ENCODE measurements around the gene ARMC6. TPM values are rescaled to one million over a fixed set of nuclear protein-coding genes. Genes with fewer than 3 reads are reported as not detected.
A peak's percentile ranks its signal among the peaks of the same experiment; 100 is the strongest.

ARMC6 gene
- total and polyA plus RNA-seq, 4 experiments from 2014 or later = 11.8 to 25.8 (median 18.2) TPM

GRCh38 chr19:18999016-18999758 is 34.2 kb upstream of the ARMC6 start:
- H3K27ac Mint-ChIP-seq = peak overlapping the region; percentile 17 to 88 (median 72)

GRCh38 chr19:18999896-19000620 is 33.3 kb upstream of the ARMC6 start:
- Mint-ChIP-seq H3K9me3 (peaks cover 0 to 2% (median 0%) of the 10 kb centered on the region in 8 donors), H3K27me3 (no peaks in the 10 kb centered on the region), H3K4me3 (peak overlapping the region in 3 of 8 donors; percentile 42 to 68 (median 48)), H3K36me3 (peaks cover 29 to 56% of the 10 kb centered on the region in 2 donors), H3K27ac (peak overlapping the region; percentile 16 to 92 (median 66)), H3K4me1 (peaks cover 22 to 30% (median 25%) of the 10 kb centered on the region in 4 donors)
- H3K9me3 ChIP-seq (ENCODE audit: control insufficient read depth in 1 of 2, low read length in 2 of 2) = no peaks in the 10 kb centered on the region
- CTCF ChIA-PET (ENCODE audit: partially characterized antibody) = interaction anchor here (0.8 kb wide), 1 partner anchor 13 kb away, joined by 4 read pairs; no protein-coding TSS in a partner anchor
- no peak overlapping the region for H3K4me3 ChIP-seq (ENCODE audit: low read length in 2 of 2)
- no peak for DNase-seq
- peaks cover 20% of the 10 kb centered on the region for H3K4me1 ChIP-seq (ENCODE audit: insufficient read depth, low read length)
- no peaks in the 10 kb centered on the region for H3K27me3 ChIP-seq (ENCODE audit: insufficient read depth, low read length)
- H3K36me3 ChIP-seq (ENCODE audit: insufficient read depth, low read length) = peaks cover 41% of the 10 kb centered on the region
- POLR2A ChIA-PET (ENCODE audit: partially characterized antibody) = interaction anchor here (0.7 kb wide), 1 partner anchor 51 kb away, joined by 3 read pairs; no protein-coding TSS in a partner anchor
- intact Hi-C loops (cut with micrococcal nuclease) = no loop called here
- no peak overlapping the region for H3K27ac ChIP-seq (ENCODE audit: low read depth, low read length)

More at GRCh38 chr19:18999016-18999758, 34.2 kb upstream of the ARMC6 start:
- POLR2A ChIA-PET (ENCODE audit: partially characterized antibody) = no interaction called here
- CTCF ChIA-PET (ENCODE audit: partially characterized antibody) = no interaction called here
- no peaks in the 10 kb centered on the region for H3K27me3 ChIP-seq (ENCODE audit: insufficient read depth, low read length)
- peaks cover 20% of the 10 kb centered on the region for H3K4me1 ChIP-seq (ENCODE audit: insufficient read depth, low read length)
- H3K9me3 ChIP-seq (ENCODE audit: control insufficient read depth in 1 of 2, low read length in 2 of 2) = no peaks in the 10 kb centered on the region
- Mint-ChIP-seq H3K4me1 (peaks cover 22 to 26% (median 24%) of the 10 kb centered on the region in 4 donors), H3K9me3 (peaks cover 0 to 2% (median 0%) of the 10 kb centered on the region in 8 donors), H3K27me3 (no peaks in the 10 kb centered on the region), H3K4me3 (peak overlapping the region in 3 of 8 donors; percentile 20 to 31 (median 27)), H3K36me3 (peaks cover 24 to 52% of the 10 kb centered on the region in 2 donors)
- peaks cover 41% of the 10 kb centered on the region for H3K36me3 ChIP-seq (ENCODE audit: insufficient read depth, low read length)
- H3K4me3 ChIP-seq (ENCODE audit: low read length in 2 of 2) = no peak overlapping the region
- DNase-seq = no peak
- H3K27ac ChIP-seq (ENCODE audit: low read depth, low read length) = no peak overlapping the region
- intact Hi-C loops (cut with micrococcal nuclease) = no loop called here

- peaks cover 53% of the 10 kb centered on the region for H3K36me3 ChIP-seq (ENCODE audit: insufficient read depth, low read length)
- H3K27me3 Mint-ChIP-seq = no peaks in the 10 kb centered on the region
- no peak overlapping the region for H3K27ac Mint-ChIP-seq
- no peak overlapping the region for H3K4me3 Mint-ChIP-seq
- peaks cover 52 to 66% of the 10 kb centered on the region in 2 donors for H3K36me3 Mint-ChIP-seq
- DNase-seq = no peak
- peaks cover 14 to 21% (median 17%) of the 10 kb centered on the region in 4 donors for H3K4me1 Mint-ChIP-seq
- CTCF ChIA-PET (ENCODE audit: partially characterized antibody) = interaction anchor here (1.0 kb wide), 1 partner anchor 9 kb away, joined by 3 read pairs; no protein-coding TSS in a partner anchor
- H3K27ac ChIP-seq (ENCODE audit: low read depth, low read length) = no peak overlapping the region
- no peaks in the 10 kb centered on the region for H3K9me3 Mint-ChIP-seq
- H3K4me3 ChIP-seq (ENCODE audit: low read length in 2 of 2) = no peak overlapping the region
- H3K27me3 ChIP-seq (ENCODE audit: insufficient read depth, low read length) = no peaks in the 10 kb centered on the region
- intact Hi-C loops (cut with micrococcal nuclease) = no loop called here
- POLR2A ChIA-PET (ENCODE audit: partially characterized antibody) = no interaction called here
- no peaks in the 10 kb centered on the region for H3K9me3 ChIP-seq (ENCODE audit: control insufficient read depth in 1 of 2, low read length in 2 of 2)
- H3K4me1 ChIP-seq (ENCODE audit: insufficient read depth, low read length) = peaks cover 14% of the 10 kb centered on the region
Measured at GRCh38 chr19:19004144-19004543, 29.3 kb upstream of the ARMC6 start.

GRCh38 chr19:19006213-19006612 is 27.2 kb upstream of the ARMC6 start:
- Mint-ChIP-seq H3K27me3 (no peaks in the 10 kb centered on the region), H3K9me3 (no peaks in the 10 kb centered on the region), H3K4me3 (no peak overlapping the region), H3K4me1 (peaks cover 0 to 5% (median 3%) of the 10 kb centered on the region in 4 donors), H3K27ac (no peak overlapping the region), H3K36me3 (peaks cover 56 to 72% of the 10 kb centered on the region in 2 donors)
- ChIA-PET POLR2A (ENCODE audit: partially characterized antibody) (no interaction called here), CTCF (ENCODE audit: partially characterized antibody) (no interaction called here)
- Histone ChIP-seq H3K9me3 (ENCODE audit: control insufficient read depth in 1 of 2, low read length in 2 of 2) (no peaks in the 10 kb centered on the region), H3K27ac (ENCODE audit: low read depth, low read length) (no peak overlapping the region), H3K4me3 (ENCODE audit: low read length in 2 of 2) (no peak overlapping the region), H3K4me1 (ENCODE audit: insufficient read depth, low read length) (no peaks in the 10 kb centered on the region), H3K27me3 (ENCODE audit: insufficient read depth, low read length) (no peaks in the 10 kb centered on the region), H3K36me3 (ENCODE audit: insufficient read depth, low read length) (peaks cover 66% of the 10 kb centered on the region)
- no peak for DNase-seq
- intact Hi-C loops (cut with micrococcal nuclease) = no loop called here

- H3K4me1 Mint-ChIP-seq = peaks cover 0 to 2% (median 0%) of the 10 kb centered on the region in 4 donors
- ChIA-PET CTCF (ENCODE audit: partially characterized antibody) (no interaction called here), POLR2A (ENCODE audit: partially characterized antibody) (no interaction called here)
- H3K36me3 Mint-ChIP-seq = peaks cover 54 to 68% of the 10 kb centered on the region in 2 donors
- peaks cover 51% of the 10 kb centered on the region for H3K36me3 ChIP-seq (ENCODE audit: insufficient read depth, low read length)
- H3K27me3 Mint-ChIP-seq = no peaks in the 10 kb centered on the region
- H3K4me1 ChIP-seq (ENCODE audit: insufficient read depth, low read length) = no peaks in the 10 kb centered on the region
- H3K9me3 ChIP-seq (ENCODE audit: control insufficient read depth in 1 of 2, low read length in 2 of 2) = no peaks in the 10 kb centered on the region
- no peak overlapping the region for H3K27ac ChIP-seq (ENCODE audit: low read depth, low read length)
- no peak overlapping the region for H3K4me3 Mint-ChIP-seq
- no peak overlapping the region for H3K4me3 ChIP-seq (ENCODE audit: low read length in 2 of 2)
- no peaks in the 10 kb centered on the region for H3K27me3 ChIP-seq (ENCODE audit: insufficient read depth, low read length)
- H3K27ac Mint-ChIP-seq = no peak overlapping the region
- intact Hi-C loops (cut with micrococcal nuclease) = no loop called here
- DNase-seq = no peak
- no peaks in the 10 kb centered on the region for H3K9me3 Mint-ChIP-seq
Measured at GRCh38 chr19:19009951-19010350, 23.5 kb upstream of the ARMC6 start.

GRCh38 chr19:19010551-19010950 is 22.9 kb upstream of the ARMC6 start:
- CTCF ChIA-PET (ENCODE audit: partially characterized antibody) = no interaction called here
- no peaks in the 10 kb centered on the region for H3K9me3 Mint-ChIP-seq
- H3K9me3 ChIP-seq (ENCODE audit: control insufficient read depth in 1 of 2, low read length in 2 of 2) = no peaks in the 10 kb centered on the region
- no peaks in the 10 kb centered on the region for H3K27me3 Mint-ChIP-seq
- H3K4me1 Mint-ChIP-seq = peaks cover 0 to 2% (median 0%) of the 10 kb centered on the region in 4 donors
- no peak overlapping the region for H3K4me3 Mint-ChIP-seq
- H3K27me3 ChIP-seq (ENCODE audit: insufficient read depth, low read length) = no peaks in the 10 kb centered on the region
- no peak overlapping the region for H3K4me3 ChIP-seq (ENCODE audit: low read length in 2 of 2)
- H3K27ac ChIP-seq (ENCODE audit: low read depth, low read length) = no peak overlapping the region
- POLR2A ChIA-PET (ENCODE audit: partially characterized antibody) = no interaction called here
- H3K27ac Mint-ChIP-seq = no peak overlapping the region
- H3K36me3 Mint-ChIP-seq = peaks cover 49 to 64% of the 10 kb centered on the region in 2 donors
- H3K36me3 ChIP-seq (ENCODE audit: insufficient read depth, low read length) = peaks cover 49% of the 10 kb centered on the region
- no peak for DNase-seq
- H3K4me1 ChIP-seq (ENCODE audit: insufficient read depth, low read length) = no peaks in the 10 kb centered on the region
- intact Hi-C loops (cut with micrococcal nuclease) = no loop called here

- CTCF ChIA-PET (ENCODE audit: partially characterized antibody) = interaction anchor here (0.8 to 1.3 kb wide), 2 partner anchors 42 to 95 kb away, joined by 3 read pairs; no protein-coding TSS in a partner anchor
- H3K4me1 Mint-ChIP-seq = peaks cover 10 to 38% (median 16%) of the 10 kb centered on the region in 4 donors
Measured at GRCh38 chr19:19021115-19021514, 12.3 kb upstream of the ARMC6 start.

More at GRCh38 chr19:19021115-19021514, 12.3 kb upstream of the ARMC6 start:
- peaks cover 42 to 63% of the 10 kb centered on the region in 2 donors for H3K36me3 Mint-ChIP-seq
- Histone ChIP-seq H3K27me3 (ENCODE audit: insufficient read depth, low read length) (no peaks in the 10 kb centered on the region), H3K4me1 (ENCODE audit: insufficient read depth, low read length) (peaks cover 10% of the 10 kb centered on the region), H3K9me3 (ENCODE audit: control insufficient read depth in 1 of 2, low read length in 2 of 2) (no peaks in the 10 kb centered on the region), H3K27ac (ENCODE audit: low read depth, low read length) (no peak overlapping the region), H3K36me3 (ENCODE audit: insufficient read depth, low read length) (peaks cover 47% of the 10 kb centered on the region), H3K4me3 (ENCODE audit: low read length in 2 of 2) (no peak overlapping the region)
- no peaks in the 10 kb centered on the region for H3K27me3 Mint-ChIP-seq
- POLR2A ChIA-PET (ENCODE audit: partially characterized antibody) = no interaction called here
- intact Hi-C loops (cut with micrococcal nuclease) = no loop called here
- H3K4me3 Mint-ChIP-seq = no peak overlapping the region
- H3K9me3 Mint-ChIP-seq = no peaks in the 10 kb centered on the region
- H3K27ac Mint-ChIP-seq = peak overlapping the region in 1 of 7 donors; percentile 22
- DNase-seq = no peak
